Measurements from ENCODE around the gene TMEM120B.

- TF ChIP-seq POLR2A (IDR thresholded peaks at IDR 0.05; ENCODE audit: low read depth, low read length) (no peak), POLR2AphosphoS5 (IDR thresholded peaks at IDR 0.05; ENCODE audit: low read depth, low read length) (no peak)
Measured at GRCh38 chr12:121663610-121663929, 49.0 kb upstream of the TMEM120B start.
